ENCODE measurements around the gene ST7.

Gene ST7

GRCh38 chr7:117202511-117202910 is 249.2 kb downstream of the ST7 start:
- DNase-seq = no peak

GRCh38 chr7:117203205-117203604 is 249.9 kb downstream of the ST7 start:
- no peak for DNase-seq

DNA sequence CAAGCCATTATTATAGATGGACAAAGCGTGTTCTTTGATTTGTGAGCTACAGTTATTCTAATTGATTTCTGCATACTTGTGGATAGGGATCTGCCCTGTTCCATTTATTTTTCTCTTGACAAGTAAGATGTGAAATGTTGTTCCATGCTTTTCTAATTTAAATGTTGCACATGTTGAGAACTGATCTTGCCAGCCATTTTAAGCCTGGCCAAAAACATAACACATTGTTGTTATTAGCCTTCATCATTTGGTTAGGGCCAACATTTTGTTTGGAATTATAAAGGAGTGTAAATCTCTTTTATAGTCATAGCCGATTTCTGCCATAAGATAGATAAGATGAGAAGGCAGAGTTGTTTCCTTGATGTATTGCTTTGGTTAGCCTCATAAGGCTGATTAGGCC is 252.6 kb downstream of the ST7 start:
- DNase-seq = no peak

DNA sequence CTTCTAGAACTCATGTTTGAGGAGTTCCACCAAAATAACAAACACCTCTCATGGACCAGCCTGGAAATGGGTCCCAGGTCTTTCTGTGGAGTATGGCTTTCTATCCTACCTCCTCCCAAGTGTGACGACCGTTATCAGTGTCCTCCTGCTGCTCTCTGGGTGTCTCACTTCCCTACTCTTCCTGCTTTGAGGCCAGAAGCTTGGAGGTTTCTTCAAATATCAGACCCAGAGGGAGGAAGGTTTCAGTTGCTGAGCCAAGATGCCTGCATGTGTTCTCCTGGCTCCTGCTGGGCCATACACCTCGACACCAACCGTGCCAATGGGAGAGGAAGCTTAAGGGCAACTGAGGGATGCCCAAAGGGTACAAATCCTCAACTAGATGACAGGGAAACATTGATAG is 255.0 kb downstream of the ST7 start:
- no peak for DNase-seq

DNA sequence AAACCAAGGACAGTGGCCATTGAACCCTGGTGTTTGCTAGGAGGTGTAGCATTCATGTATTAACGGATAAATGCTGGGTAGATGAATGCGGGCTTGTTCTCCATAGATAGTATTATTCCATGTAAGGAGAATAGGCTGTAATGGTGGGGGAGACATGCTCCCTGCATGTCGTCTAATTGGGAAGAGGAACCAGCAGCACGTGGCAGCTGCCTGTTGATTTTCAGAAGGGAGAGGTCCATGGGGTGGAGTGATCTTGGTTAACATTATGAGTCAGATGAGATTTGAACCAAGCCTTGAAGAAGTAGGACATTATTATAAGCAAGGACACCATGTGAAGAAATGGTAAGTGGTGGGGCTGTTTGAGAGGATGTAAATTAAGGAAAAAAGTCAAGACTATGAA is 257.1 kb downstream of the ST7 start:
- peak; percentile 20 to 55 for DNase-seq

DNA sequence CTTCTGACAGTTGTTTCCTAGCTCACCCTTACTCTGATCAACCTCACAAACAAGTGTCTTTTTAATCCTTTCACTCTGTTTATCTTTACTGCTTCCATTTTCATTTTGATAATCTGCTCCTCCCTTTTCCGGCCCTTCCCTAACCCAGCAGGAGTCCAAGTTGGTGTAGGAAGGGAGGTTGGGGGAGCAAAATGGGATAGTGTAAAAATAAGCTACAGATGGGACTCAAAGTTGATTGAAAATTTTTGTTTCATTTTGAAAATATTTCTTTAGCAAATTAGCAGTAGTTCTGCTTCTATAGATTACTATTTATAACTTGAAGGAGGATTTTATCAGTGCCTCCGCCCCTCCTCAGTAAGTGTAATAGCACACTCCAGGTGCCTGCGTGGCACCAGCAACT is 257.6 kb downstream of the ST7 start:
- DNase-seq = no peak

DNA sequence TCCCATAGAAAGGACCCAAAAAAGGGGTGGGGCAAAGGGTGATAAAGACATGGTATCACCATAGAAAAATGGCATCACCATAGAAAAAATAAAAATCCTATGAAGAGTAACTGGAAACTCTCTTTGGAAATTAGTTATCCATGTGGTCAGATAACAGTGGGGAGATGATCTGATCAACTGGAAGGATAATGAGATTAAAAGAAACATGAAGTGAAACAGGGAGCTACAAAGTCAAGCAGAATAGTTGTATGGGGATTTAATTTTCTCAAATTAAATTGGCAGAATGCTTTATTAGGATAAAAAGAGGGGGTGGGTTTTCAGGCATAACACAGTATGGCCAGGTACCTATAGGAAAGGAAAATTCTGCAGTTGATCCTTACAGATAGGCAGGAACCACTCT is 258.3 kb downstream of the ST7 start:
- no peak for DNase-seq

- peak; percentile 48 to 54 for DNase-seq
Observed at GRCh38 chr7:117212969-117213877, 259.9 kb downstream of the ST7 start.

GRCh38 chr7:117216010-117216409 is 262.7 kb downstream of the ST7 start:
- no peak for DNase-seq

GRCh38 chr7:117216436-117217069 is 263.3 kb downstream of the ST7 start:
- DNase-seq = no peak

DNA sequence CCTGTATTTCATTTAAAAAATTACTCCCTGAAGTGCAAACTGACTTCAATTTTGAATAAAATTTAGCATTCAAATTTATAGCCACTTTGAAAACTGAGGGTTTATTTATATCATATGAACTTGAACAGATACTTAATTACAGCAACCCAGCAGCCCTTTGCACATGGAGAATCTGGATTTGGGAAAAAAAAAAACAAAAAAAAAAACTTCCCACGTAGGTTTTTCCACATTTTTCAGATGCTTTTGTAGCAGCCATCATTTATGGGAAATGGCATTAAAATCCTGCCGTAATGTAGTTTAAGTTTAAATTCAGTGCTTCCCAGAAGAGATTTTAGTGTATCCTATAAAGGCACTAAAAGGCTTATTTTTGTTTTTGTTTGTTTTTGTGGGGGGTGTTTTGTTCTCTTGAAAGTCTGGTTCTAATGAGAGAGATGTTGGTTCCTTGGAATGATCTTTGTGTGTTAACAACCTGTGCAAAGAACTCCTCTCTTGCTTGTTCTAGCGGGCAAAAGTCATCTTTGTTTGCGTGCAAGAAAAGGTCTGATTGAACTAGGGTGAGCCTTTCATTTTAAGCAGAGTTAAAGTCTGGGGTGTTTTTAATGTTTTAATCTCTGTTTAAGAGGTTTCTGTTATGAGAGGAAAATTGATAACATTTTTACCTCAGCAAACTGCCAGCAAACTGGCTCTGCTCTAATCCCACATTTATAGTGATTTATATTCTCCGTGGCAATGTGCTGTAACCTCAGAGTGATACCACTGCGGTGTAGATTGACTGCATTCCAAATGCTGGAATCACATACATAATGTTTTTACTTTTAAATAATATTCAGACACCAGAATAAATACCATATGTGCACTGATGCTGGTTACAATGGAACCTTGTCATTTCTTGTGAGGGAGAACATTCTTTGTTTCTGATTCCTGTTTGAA is 264.1 kb downstream of the ST7 start:
- no peak for DNase-seq

GRCh38 chr7:117218700-117219099 is 265.4 kb downstream of the ST7 start:
- DNase-seq = no peak

GRCh38 chr7:117219485-117219884 is 266.2 kb downstream of the ST7 start:
- DNase-seq = no peak

DNA sequence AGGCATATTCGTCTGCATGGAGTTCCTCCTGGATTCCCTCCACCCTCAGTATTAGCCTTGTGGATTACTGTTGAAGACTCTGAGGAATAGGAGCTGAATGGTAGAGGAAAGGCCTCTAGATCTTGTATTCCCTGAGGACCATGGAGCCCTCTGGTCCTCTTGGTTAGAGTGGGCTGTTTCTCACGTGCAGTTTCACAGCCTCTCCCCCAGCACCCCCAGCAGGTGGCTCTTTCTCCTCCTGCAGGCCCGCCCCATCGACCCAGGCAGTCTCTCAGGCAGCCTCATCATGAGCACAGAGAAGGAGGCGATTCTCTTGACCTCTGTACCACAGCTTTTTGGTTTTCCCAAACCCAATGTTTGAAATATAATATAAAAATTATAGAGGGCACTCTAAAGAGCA is 267.5 kb downstream of the ST7 start:
- no peak for DNase-seq

DNA sequence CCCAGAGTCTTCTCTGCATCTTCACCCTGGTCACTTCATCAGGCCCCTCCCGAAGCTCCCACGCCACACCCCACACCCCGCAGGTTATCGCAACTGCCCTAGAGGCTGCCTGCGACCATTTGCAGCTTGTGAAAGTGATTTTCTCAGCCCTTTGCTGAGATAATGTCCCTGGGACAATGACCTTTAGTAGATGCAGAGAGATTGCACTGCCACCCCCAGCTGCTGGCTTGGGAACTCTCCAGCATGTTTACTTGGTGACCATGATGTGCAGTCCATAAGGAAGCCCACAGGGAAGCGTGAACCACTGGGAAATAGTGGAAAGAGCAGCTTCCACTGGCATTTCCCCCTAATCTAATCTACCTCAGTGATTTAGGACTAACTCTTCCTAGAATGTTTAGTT is 272.2 kb downstream of the ST7 start:
- DNase-seq = no peak

DNA sequence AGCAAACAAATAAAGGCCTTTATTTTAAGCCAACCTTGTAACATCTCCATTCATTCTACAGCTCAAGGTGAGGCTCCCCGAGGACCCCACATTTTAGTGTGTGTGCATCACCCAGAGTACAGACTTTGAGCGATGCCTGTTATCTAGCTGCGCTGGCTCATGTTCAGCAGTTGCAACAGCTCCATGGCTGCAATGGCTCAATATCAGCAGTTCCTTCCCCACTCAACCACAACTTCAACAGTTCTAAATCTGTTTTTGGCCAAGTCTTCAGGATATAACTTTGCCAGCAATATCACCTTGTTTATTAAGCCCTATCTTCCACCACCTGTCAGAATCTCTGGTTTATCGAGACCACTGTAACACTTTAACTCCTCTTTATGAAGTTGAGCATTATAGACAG is 273.8 kb downstream of the ST7 start:
- DNase-seq = peak in 1 of 2 donors; percentile 2

DNA sequence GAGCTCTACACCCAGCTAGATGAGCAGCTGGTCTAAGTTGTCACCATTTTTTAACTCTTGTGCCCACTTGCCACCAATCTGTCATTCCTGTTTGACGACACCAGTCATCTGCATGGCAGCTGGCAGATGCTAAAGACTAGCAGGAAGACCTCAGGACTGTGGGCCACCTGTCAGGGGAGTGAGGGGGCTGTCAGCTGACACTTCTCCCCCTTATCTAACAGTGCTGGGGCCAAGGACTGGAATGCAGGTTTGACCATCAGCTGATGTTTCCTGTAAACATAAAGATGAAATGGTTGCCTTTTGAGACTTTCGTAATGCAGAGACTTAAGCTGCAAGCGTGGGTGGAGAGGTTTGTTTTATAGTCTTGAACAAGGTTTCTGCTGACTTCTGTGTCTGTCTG is 276.0 kb downstream of the ST7 start:
- no peak for DNase-seq

DNA sequence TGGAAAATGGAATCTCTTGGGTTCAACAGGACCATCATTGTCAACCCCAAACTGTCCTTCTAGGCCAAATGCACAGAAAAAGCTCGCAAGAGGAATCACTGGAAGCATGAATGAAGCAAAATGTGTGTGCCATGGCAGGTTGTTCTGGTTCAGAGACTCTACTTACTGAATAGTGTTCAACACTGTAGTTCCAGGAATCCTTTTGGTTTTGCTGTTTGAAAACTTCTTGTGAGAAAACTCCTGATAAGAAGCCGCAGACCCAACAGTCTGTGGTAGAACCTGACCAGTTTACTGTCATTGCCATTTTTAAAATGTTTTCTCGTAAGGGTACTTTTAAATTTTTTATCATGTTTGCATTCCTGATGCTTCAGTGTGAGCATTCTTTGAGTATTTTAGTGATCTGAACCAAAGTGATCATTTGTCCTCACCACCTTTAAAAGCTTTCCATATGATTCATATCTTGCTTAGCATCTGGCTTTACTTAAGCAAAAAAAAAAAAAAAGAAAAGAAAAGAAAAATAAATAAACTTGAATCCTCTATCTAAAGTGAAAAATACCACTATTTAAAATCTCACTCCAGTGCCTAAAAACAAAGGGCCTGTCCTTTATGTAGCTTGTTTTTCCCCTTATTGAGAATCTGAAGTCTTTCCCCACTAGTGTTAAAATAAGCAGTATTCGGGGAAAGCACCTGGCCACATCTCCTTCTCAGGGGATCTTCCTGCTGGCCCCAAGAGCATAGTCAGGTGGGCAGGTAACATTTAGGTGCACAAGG is 277.2 kb downstream of the ST7 start:
- DNase-seq = no peak

DNA sequence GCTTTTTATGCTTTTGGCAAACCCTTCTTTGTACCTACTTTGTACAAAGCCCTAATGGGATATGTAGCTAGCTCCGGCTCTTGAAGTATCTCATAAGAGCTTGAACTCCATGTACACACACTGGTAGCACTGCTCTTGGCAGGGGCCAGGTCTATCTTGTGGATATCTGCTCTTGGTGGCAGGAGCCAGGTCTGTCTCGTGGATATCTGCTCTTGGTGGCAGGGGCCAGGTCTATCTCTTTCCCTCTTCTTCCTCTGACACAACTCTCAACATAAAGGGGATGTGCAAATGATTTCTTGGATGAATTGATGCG is 277.7 kb downstream of the ST7 start:
- no peak for DNase-seq

DNA sequence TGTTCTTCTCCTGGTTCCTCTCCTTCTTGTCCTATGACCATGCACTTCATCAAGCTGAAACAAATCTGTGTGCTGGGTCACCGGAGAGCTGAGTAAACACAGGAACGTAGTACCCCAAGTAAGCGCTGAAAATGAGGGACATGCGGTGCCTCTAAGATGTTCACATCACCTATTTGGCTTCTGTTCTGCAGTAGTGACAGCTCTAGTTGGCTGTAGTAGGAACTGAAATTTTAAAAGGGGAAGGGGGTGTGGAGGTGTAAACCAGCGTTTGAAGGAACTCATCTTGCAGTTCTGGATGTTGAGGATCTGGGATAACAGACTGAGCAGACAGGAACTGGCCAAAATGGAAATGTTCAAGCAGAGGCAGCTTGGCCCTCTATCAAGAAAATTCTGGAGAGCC is 284.3 kb downstream of the ST7 start:
- no peak for DNase-seq

DNA sequence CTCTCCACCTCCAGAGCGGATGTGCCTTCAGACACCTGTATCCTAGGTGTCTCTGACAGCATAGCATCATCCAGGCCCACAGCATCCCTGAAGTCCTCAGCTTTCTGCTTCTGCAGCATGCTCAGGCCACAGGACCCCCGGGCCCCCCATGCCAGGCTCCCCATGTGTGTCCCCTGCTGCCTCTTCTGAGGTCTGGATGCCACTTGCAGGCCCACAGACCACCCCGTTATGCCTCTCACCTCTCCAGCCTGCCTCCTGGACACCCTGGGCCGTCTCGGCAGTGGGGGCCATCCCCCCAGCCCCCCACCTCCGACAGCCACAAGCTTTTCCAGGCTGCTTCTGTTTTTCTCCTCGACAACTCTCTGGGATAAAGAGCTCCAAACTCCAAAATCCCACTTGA is 285.2 kb downstream of the ST7 start:
- DNase-seq = no peak

DNA sequence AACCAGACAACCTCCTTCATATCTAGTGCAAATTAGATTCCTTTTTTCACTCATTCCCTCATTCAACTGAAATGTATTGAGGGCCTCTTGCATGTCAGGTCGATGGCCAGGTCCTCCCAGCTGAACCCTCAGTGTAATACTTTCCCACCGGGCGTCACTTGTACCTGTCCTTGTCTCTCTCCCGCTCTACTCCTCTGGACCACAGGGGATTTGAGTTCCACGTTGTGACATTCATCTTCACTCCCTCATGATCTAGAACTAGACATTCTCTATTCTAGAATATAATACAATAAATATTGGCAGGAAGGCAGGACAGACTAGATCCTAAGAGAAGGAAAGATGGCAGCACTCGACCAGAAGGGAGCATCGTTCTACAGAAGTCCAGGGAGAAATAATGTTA is 285.6 kb downstream of the ST7 start:
- no peak for DNase-seq

DNA sequence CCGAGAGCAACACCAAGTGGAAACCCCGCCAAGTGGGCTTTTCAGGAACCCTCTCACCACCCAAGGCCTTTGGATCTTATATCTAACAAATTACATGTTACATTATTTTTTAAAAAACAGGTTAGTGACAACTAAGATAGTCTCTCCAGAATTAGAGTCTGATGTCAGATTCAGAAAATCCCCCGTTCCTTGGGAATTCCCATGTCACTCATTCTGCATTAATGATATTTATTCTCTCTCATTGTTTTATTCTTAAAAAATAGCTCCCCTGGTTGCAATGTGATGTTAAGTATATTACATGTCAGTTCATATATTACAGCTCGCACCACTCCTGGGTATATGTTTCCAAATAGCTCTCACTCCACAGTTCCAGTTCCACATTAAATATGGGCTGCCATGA is 287.8 kb downstream of the ST7 start:
- DNase-seq = no peak
